Thoracic aorta (tissue), 2 donors: ENCODE measurements around the gene TNPO3. TPM values are rescaled to one million over a fixed set of nuclear protein-coding genes. Genes with fewer than 3 reads are reported as not detected.
"Not testable (repeated sequence)": the region's sequence is repeated elsewhere in the genome, so short reads cannot be mapped to it uniquely, and the experiment has no call there.

ENCODE experiments used
- ATAC-seq: fragments of 150-250 bp; one replicate; pipeline ENCODE4 v1.8.0; 2017; ENCODE audit warnings: low read depth; ENCODE audit not compliant: insufficient number of reproducible peaks, low FRiP score
- DNase-seq: peaks from one replicate; pipeline ENCODE4 v3.0.0-alpha.2; 2020; ENCODE audit warnings: low spot score
- H3K27ac ChIP-seq, 2 donors: fragments of 200-600 bp; sonication (generic); 1 replicate in 1 of 2; 2 replicates in 1 of 2; pipeline ENCODE4 v1.5.1; 2016; ENCODE audit warnings: mild to moderate bottlenecking in 2 of 2, moderate library complexity in 2 of 2
- H3K27me3 ChIP-seq: fragments of 200-600 bp; sonication (generic); replicated peaks from 2 replicates; pipeline ENCODE4 v1.6.0; 2016; ENCODE audit warnings: mild to moderate bottlenecking; ENCODE audit not compliant: insufficient read depth
- H3K36me3 ChIP-seq: fragments of 200-600 bp; sonication (generic); one replicate; pipeline ENCODE4 v1.5.1; 2016
- H3K4me1 ChIP-seq, 2 donors: fragments of 200-600 bp; sonication (generic); 1 replicate in 1 of 2; 2 replicates in 1 of 2; pipeline versions ENCODE4 v1.5.1 to v1.6.0; 2016; ENCODE audit warnings: low read depth in 2 of 2, mild to moderate bottlenecking in 1 of 2; ENCODE audit not compliant: control insufficient read depth in 1 of 2
- H3K4me3 ChIP-seq: fragments of 200-600 bp; sonication (generic); 2 replicates; pipeline ENCODE4 v1.5.1; 2016; ENCODE audit warnings: mild to moderate bottlenecking
- H3K9me3 ChIP-seq: fragments of 200-600 bp; sonication (generic); 2 replicates; pipeline ENCODE4 v1.5.1; 2016
- total RNA-seq, 2 donors: library from RNA; depleted of rRNA; stranded (reverse); fragments of >200 nt; gene quantifications; one replicate each; pipeline versions ENCODE4 v1.1.0 to v1.2.3, GENCODE V29; 2016
- TF ChIP-seq, protein P1 (sequence below): fragments of 200-600 bp; sonication (generic); IDR thresholded peaks from one replicate; pipeline ENCODE4 v1.5.1; 2019; ENCODE audit warnings: antibody characterized with exemption

The TNPO3 gene
- total RNA-seq, 2 donors from 2014 or later = 28.6 to 29.5 TPM

DNA sequence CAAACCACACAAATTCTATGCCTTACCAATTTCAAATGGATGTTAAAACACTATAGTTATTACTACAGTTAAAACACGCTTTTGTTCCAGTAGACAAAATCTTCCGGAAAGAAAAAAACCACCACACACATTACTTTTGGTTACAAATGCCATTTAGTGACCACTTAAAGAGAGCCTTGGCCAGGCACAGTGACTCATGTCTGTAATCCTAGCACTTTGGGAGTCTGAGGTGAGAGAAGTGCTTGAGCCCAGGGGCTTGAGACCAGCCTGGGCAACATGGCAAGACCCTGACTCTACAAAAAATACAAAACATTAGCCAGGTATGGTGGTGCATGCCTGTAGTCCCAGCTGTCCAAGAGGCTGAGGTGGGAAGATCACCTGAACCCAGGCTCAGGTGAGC lies 7.2 kb downstream of the TNPO3 start:
- Histone ChIP-seq H3K4me3 (no peak overlapping the region), H3K4me1 (peaks cover 12 to 50% of the 10 kb centered on the region in 2 donors), H3K27me3 (no peaks in the 10 kb centered on the region), H3K36me3 (no peaks in the 10 kb centered on the region), H3K9me3 (no peaks in the 10 kb centered on the region), H3K27ac (no peak overlapping the region)
- DNase-seq (no peak), ATAC-seq (no peak)
- TF ChIP-seq, protein P1, sequence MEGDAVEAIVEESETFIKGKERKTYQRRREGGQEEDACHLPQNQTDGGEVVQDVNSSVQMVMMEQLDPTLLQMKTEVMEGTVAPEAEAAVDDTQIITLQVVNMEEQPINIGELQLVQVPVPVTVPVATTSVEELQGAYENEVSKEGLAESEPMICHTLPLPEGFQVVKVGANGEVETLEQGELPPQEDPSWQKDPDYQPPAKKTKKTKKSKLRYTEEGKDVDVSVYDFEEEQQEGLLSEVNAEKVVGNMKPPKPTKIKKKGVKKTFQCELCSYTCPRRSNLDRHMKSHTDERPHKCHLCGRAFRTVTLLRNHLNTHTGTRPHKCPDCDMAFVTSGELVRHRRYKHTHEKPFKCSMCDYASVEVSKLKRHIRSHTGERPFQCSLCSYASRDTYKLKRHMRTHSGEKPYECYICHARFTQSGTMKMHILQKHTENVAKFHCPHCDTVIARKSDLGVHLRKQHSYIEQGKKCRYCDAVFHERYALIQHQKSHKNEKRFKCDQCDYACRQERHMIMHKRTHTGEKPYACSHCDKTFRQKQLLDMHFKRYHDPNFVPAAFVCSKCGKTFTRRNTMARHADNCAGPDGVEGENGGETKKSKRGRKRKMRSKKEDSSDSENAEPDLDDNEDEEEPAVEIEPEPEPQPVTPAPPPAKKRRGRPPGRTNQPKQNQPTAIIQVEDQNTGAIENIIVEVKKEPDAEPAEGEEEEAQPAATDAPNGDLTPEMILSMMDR = no peak

DNA sequence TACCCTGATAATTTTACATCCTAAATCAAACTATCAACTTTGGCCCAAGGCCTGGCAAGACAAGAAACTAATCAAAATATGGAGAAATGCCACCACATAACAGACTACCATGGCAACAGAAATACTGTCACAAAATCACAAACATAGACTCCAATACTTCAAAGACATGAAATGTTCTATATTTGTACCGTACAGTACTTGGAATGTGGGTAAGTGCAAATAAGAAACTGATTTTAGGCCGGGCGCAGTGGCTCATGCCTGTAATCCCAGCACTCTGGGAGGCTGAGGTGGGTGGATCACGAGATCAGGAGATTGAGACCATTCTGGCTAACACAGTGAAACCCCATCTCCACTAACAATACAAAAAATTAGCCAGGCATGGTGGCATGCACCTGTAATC lies 9.2 kb downstream of the TNPO3 start:
- no peak for DNase-seq
- H3K27ac ChIP-seq = no peak overlapping the region
- H3K9me3 ChIP-seq = no peaks in the 10 kb centered on the region
- no peak for ATAC-seq
- no peak overlapping the region for H3K4me3 ChIP-seq
- no peaks in the 10 kb centered on the region for H3K27me3 ChIP-seq
- H3K4me1 ChIP-seq = peaks cover 12 to 45% of the 10 kb centered on the region in 2 donors
- TF ChIP-seq, protein P1 = no peak
- H3K36me3 ChIP-seq = no peaks in the 10 kb centered on the region

DNA sequence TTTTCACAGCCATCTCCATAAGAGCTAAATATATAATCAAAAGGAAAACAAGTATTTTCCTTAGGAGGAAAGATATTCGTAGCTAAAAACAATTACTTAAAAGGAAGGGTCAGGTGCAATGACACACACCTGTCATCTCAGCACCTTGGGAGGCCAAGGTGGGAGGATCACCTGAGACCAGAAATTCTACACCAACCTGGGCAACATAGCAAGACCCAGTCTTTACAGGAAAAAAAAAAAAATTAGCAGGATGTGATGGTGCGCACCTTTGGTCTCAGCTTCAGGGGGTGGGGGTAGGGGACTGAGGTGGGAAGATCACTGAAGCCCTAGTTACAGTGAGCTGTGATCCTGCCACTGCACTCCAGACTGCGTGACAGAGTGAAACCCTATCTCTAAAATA lies 11.9 kb downstream of the TNPO3 start:
- Histone ChIP-seq H3K4me1 (peaks cover 12 to 37% of the 10 kb centered on the region in 2 donors), H3K36me3 (peaks cover 10% of the 10 kb centered on the region), H3K27me3 (no peaks in the 10 kb centered on the region), H3K27ac (no peak overlapping the region), H3K9me3 (no peaks in the 10 kb centered on the region), H3K4me3 (no peak overlapping the region)
- TF ChIP-seq, protein P1 = no peak
- ATAC-seq (no peak), DNase-seq (no peak)

DNA sequence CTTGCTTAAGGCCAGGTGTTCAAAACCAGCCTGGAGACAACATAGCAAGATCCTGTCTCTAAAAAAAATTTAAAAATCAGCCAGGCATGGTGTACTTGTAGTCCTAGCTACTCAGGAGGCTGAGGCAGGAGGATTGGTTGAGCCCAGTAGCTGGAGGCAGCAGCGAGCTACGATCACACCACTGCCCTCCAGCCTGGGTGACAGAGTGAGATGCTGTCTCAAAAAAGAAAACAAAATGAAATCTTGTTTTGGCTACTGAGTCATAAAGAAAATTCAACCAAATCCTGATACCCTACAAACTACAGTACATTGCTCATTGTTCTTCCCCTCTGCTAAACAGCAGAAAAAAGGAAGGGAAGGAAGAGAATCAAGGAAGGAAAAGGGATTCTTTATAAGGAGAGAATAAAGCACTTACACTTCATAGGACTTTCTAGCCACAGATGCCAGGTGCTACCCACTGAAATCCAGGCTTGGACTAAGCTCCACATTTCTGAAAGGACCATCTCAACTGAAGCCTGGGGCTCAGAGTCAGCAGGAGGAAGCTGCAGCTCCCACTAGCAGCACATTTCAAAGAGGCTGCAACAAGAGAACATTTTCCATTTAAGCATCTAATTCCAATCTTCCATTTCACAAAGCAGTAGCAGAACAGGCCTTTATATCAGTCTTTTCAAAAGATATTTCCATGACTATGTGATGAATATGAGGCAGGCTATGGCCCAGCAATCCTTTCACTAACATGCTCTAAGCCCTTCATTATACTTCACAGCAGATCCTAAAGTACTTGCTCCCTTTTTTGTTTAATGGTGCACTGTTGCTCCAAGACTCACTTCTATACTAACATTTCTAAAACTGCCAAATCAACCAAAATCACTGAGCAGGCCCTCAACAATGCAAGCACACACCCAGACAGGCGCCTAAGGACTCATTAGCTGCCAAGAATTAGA lies 13.5 kb downstream of the TNPO3 start:
- ATAC-seq (no peak), DNase-seq (no peak)
- TF ChIP-seq, protein P1 = no peak
- Histone ChIP-seq H3K4me3 (no peak overlapping the region), H3K27ac (no peak overlapping the region), H3K4me1 (peaks cover 12 to 29% of the 10 kb centered on the region in 2 donors), H3K9me3 (no peaks in the 10 kb centered on the region), H3K36me3 (peaks cover 13% of the 10 kb centered on the region), H3K27me3 (no peaks in the 10 kb centered on the region)

DNA sequence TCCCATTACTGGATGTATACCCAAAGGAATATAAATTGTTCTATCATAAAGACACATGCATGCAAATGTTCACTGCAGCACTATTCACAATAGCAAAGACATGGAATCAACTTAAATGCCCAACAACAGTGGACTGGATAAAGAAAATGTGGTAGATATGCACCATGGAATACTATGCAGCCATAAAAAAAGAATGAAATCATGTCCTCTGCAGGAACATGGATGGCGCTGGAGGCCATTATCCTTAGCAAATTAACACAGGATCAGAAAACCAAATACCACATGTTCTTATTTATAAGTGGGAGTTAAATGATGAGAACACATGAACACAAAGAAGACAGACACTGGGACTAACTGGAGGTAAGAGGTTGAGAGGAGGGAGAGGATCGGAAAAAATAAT lies 16.4 kb downstream of the TNPO3 start:
- DNase-seq, H3K27ac ChIP-seq, H3K9me3 ChIP-seq, H3K4me3 ChIP-seq, ATAC-seq, H3K4me1 ChIP-seq, H3K27me3 ChIP-seq: not testable (repeated sequence)
- H3K36me3 ChIP-seq = peaks cover 13% of the 10 kb centered on the region
